Sigmoid colon (tissue), 7 donors: ENCODE data around the gene OPA3. TPM values are rescaled to one million over a fixed set of nuclear protein-coding genes. Genes with fewer than 3 reads are reported as not detected.
"Not testable (repeated sequence)": the region's sequence is repeated elsewhere in the genome, so short reads cannot be mapped to it uniquely, and the experiment has no call there.

ENCODE experiments used
- DNase-seq: peaks from one replicate; pipeline ENCODE4 v3.0.0-alpha.2; 2019
- H3K27ac ChIP-seq, 4 donors: fragments of 200-600 bp; sonication (generic); one replicate each; pipeline ENCODE4 v1.5.1; 2016 to 2019; ENCODE audit warnings: mild to moderate bottlenecking in 1 of 4
- H3K27me3 ChIP-seq, 3 donors: fragments of 200-600 bp; sonication (generic); one replicate each; pipeline ENCODE4 v1.5.1; 2019; ENCODE audit warnings: mild to moderate bottlenecking in 1 of 3
- H3K36me3 ChIP-seq, 4 donors: fragments of 200-600 bp; sonication (generic); one replicate each; pipeline ENCODE4 v1.5.1; 2016 to 2019
- H3K4me1 ChIP-seq, 4 donors: fragments of 200-600 bp; sonication (generic); one replicate each; pipeline ENCODE4 v1.5.1; 2017 to 2019
- H3K4me3 ChIP-seq, 4 donors: fragments of 200-600 bp; sonication (generic); one replicate each; pipeline ENCODE4 v1.5.1; 2017 to 2019; ENCODE audit warnings: mild to moderate bottlenecking in 2 of 4, moderate library complexity in 1 of 4
- H3K9me3 ChIP-seq, 4 donors: fragments of 200-600 bp in 3 of 4; sonication (generic) in 3 of 4; one replicate each; pipeline versions ENCODE4 v1.5.1 to v1.6.1; 2013 to 2019
- CTCF ChIP-seq, 4 experiments: fragments of 450-650 bp in 3 of 4; fragments of 200-600 bp in 1 of 4; IDR thresholded peaks; one replicate each; pipeline ENCODE4 v1.5.1; 2016 to 2019; ENCODE audit warnings: antibody characterized with exemption in 4 of 4, mild to moderate bottlenecking in 3 of 4, moderate library complexity in 2 of 4
- EP300 ChIP-seq, 4 donors: sonication (generic); formaldehyde crosslinking; IDR thresholded peaks; one replicate each; pipeline ENCODE4 v1.6.1; 2017; ENCODE audit warnings: antibody characterized with exemption in 4 of 4
- POLR2A ChIP-seq, 2 donors: fragments of 450-650 bp; IDR thresholded peaks; one replicate each; pipeline ENCODE4 v1.6.1; 2016; ENCODE audit warnings: antibody characterized with exemption in 2 of 2, mild to moderate bottlenecking in 2 of 2, moderate library complexity in 2 of 2
- POLR2AphosphoS5 ChIP-seq, 4 donors: sonication (generic); formaldehyde crosslinking; IDR thresholded peaks; one replicate each; pipeline ENCODE4 v1.6.1; 2017; ENCODE audit warnings: antibody characterized with exemption in 4 of 4
- WGBS, 2 donors: extraction: QIAGEN DNeasy Blood & Tissue Kit; methylation state at CpG; one replicate each; pipeline ENCODE4 v1.1.7; 2013; 5-methylcytosine and 5-hydroxymethylcytosine counted together
- intact Hi-C: fragments of 100-400 bp; cut with DNase I; formaldehyde crosslinking; loops from one replicate; pipeline ENCODE4 v1.15.1; 2023
- polyA plus RNA-seq, 3 donors: library from polyadenylated mRNA; stranded (reverse); fragments of 200-250 nt; gene quantifications; one replicate each; pipeline ENCODE4 v1.2.3, GENCODE V29; 2013
- total RNA-seq, 4 donors: library from RNA; depleted of rRNA; stranded (reverse); fragments of >200 nt; gene quantifications; one replicate each; pipeline ENCODE4 v1.1.0, GENCODE V29; 2016
- donor health status: healthy with polysubstance abuse.
- donor health status: Bipolar disorder and iron deficiency.
- donor health status: healthy.

OPA3 gene
- total and polyA plus RNA-seq, 7 donors: 3.0 to 11.3 (median 7.2) TPM

DNA sequence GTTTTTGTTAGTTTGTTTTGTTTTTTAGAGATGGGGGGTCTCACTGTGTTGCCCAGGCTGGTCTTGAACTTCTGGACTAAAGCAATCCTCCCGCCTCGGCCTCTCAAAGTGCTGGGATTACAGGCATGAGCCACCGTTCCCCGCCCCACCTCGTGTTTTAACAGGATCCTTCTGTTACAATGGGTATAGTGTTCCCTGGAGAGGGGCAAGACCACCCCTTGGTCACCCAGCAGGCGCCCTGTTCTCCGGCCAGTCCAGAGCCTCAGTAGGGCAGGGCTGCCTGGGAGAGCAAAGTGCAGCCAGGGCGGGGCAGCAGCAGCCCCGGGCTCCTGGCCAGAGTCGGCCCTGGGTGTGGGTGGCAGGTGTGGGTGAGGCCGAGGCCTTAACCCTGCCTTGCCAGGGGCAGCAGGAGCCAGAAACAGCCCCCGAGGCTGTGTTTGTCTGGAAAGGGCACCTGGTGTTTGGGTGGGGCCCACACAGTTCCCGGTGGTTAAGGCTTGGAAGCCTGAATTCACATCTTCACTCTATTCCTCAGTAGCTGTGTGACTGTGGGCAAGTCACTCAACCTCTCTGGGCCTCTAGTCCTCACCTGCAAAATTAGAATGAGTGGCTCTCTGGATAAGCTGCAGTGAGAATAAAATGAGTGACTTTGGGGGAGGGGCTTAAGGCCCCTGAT is 70.1 kb downstream of the OPA3 start:
- Histone ChIP-seq H3K4me1 (peaks cover 0 to 71% (median 69%) of the 10 kb centered on the region in 4 donors), H3K27ac (peak overlapping the region; percentile 61 to 99 (median 80)), H3K36me3 (peaks cover 0 to 34% (median 23%) of the 10 kb centered on the region in 4 donors), H3K9me3 (no peaks in the 10 kb centered on the region), H3K4me3 (no peak overlapping the region), H3K27me3 (no peaks in the 10 kb centered on the region)
- DNase-seq: no peak
- TF ChIP-seq POLR2A (IDR thresholded peaks at IDR 0.05) (no peak), EP300 (IDR thresholded peaks at IDR 0.05) (no peak), CTCF (IDR thresholded peaks at IDR 0.05) (no peak), POLR2AphosphoS5 (IDR thresholded peaks at IDR 0.05) (no peak)
- 9 to 43% methylated on average over 13 of the region's 13 CpGs for WGBS, 2 donors
- intact Hi-C loops: no loop called here

DNA sequence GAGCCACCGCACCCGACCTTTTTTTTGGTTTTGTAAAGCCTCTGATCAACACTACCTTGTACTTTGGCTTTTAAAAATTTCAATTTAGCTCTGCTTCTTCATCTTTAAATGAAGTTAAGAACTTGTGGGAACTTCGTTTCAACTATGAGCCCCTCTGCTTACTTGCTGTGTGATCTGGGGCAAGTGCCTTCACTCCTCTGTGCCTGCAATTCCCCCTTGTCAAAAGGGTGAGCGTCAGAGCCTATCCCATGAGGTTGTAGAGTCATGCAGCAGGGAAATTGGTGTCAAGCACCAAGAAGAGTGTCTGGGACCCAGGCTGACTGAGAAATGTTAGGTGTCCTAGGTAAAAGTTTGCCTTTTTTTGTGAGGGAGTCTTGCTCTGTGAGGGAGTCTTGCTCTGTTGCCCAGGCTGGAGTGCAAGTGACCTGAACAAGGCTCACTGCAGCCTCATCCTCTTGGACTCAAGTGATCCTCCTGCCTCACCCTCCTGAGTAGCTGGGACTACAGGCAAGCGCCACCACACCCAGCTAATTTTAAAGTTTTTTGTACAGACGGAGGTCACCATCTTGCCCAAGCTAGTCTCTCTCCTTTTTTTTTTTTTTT is 71.6 kb downstream of the OPA3 start:
- no peaks in the 10 kb centered on the region for H3K9me3 ChIP-seq
- H3K27me3 ChIP-seq: no peaks in the 10 kb centered on the region
- 57 to 84% methylated on average over 6 of the region's 6 CpGs for WGBS, 2 donors
- TF ChIP-seq EP300 (IDR thresholded peaks at IDR 0.05): no peak
- no peak for TF ChIP-seq CTCF (IDR thresholded peaks at IDR 0.05)
- TF ChIP-seq POLR2AphosphoS5 (IDR thresholded peaks at IDR 0.05): no peak
- no peak for TF ChIP-seq POLR2A (IDR thresholded peaks at IDR 0.05)
- H3K36me3 ChIP-seq: peaks cover 0 to 19% (median 9%) of the 10 kb centered on the region in 4 donors
- peaks cover 0 to 72% (median 71%) of the 10 kb centered on the region in 4 donors for H3K4me1 ChIP-seq
- H3K27ac ChIP-seq: peak overlapping the region; percentile 9 to 99 (median 98)
- intact Hi-C loops: no loop called here
- H3K4me3 ChIP-seq: no peak overlapping the region
- no peak for DNase-seq

- H3K27ac ChIP-seq: peak overlapping the region; percentile 20 to 99 (median 98)
- intact Hi-C loops: no loop called here
- H3K4me1 ChIP-seq: peaks cover 0 to 69% (median 68%) of the 10 kb centered on the region in 4 donors
Observed at GRCh38 chr19:45511074-45511473, 73.5 kb downstream of the OPA3 start.

DNA sequence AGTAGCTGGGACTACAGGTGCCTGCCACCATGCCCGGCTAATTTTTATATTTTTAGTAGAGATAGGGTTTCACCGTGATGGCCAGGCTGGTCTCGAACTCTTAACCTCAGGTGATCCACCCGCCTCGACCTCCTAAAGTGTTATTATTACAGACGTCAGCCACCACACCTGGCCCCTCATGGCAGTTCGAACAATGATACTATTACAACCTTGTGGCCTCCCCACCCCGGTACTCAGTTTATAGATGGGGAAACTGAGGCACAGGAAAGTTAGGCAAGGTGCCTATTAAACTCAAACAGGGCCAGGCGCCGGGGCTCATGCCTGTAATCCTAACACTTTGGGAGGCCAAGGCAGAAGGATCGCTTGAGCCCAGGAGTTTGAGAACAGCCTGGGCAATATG is 74.2 kb downstream of the OPA3 start:
- H3K36me3 ChIP-seq, intact Hi-C loops, DNase-seq, H3K9me3 ChIP-seq, H3K27me3 ChIP-seq: not testable (repeated sequence)
- H3K4me1 ChIP-seq: peaks cover 0 to 64% (median 63%) of the 10 kb centered on the region in 4 donors
- H3K27ac ChIP-seq: peak overlapping the region; percentile 94 to 99 (median 98)
- peak overlapping the region in 3 of 4 donors; percentile 99 to 100 (median 100) for H3K4me3 ChIP-seq
- WGBS, 2 donors: 73 to 84% methylated on average over 11 of the region's 11 CpGs

More at GRCh38 chr19:45511074-45511473, 73.5 kb downstream of the OPA3 start:
- H3K36me3 ChIP-seq: peaks cover 0 to 6% (median 3%) of the 10 kb centered on the region in 4 donors
- H3K4me3 ChIP-seq: no peak overlapping the region
- DNase-seq: no peak
- no peaks in the 10 kb centered on the region for H3K9me3 ChIP-seq
- 79 to 92% methylated on average over 5 of the region's 5 CpGs for WGBS, 2 donors
- no peaks in the 10 kb centered on the region for H3K27me3 ChIP-seq
- no peak for TF ChIP-seq POLR2A (IDR thresholded peaks at IDR 0.05)
- TF ChIP-seq EP300 (IDR thresholded peaks at IDR 0.05): no peak
- TF ChIP-seq CTCF (IDR thresholded peaks at IDR 0.05): no peak
- TF ChIP-seq POLR2AphosphoS5 (IDR thresholded peaks at IDR 0.05): no peak

- no peaks in the 10 kb centered on the region for H3K27me3 ChIP-seq
- H3K27ac ChIP-seq: peak overlapping the region; percentile 94 to 99 (median 98)
- H3K9me3 ChIP-seq: no peaks in the 10 kb centered on the region
- 3 to 15% methylated on average over 3 of the region's 3 CpGs for WGBS, 2 donors
- intact Hi-C loops: loop anchor here (2.0 to 10.0 kb wide), 3 partner anchors 75 to 755 kb away; partner anchors contain the start of genes DMPK and OPA3
- no peak for DNase-seq
- no peaks in the 10 kb centered on the region for H3K36me3 ChIP-seq
- H3K4me3 ChIP-seq: peak overlapping the region; percentile 83 to 100 (median 100)
- TF ChIP-seq CTCF (IDR thresholded peaks at IDR 0.05) (no peak), POLR2AphosphoS5 (IDR thresholded peaks at IDR 0.05) (no peak), POLR2A (IDR thresholded peaks at IDR 0.05) (no peak), EP300 (IDR thresholded peaks at IDR 0.05) (no peak)
- H3K4me1 ChIP-seq: peaks cover 0 to 57% (median 56%) of the 10 kb centered on the region in 4 donors
Observed at GRCh38 chr19:45509692-45510015, 74.9 kb downstream of the OPA3 start.
